ENCODE measurements around the gene TMEM175. TPM values are rescaled to one million over a fixed set of nuclear protein-coding genes. Genes with fewer than 3 reads are reported as not detected.
"Not testable (repeated sequence)": the region's sequence is repeated elsewhere in the genome, so short reads cannot be mapped to it uniquely, and the experiment has no call there.

TMEM175 gene
- total RNA-seq, 1 donor from 2014 or later = 24.5 TPM

DNA sequence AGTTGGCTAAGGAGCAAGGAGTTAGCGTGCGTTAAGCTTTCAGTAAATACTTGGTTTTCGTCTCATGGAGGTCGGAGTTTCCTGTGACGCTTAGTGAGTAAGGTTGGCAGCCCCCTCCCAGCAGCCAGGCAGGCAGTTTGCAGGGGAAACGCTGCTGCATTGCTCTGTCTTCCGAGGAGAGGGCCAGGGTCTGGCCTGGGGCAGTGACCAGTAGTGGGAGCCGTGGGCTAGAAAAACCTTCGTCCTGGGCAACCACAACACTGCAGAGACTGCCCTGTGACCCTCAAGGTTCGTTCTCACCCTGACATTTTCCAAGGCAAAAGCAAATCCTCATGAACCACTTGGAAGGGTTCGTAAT, 432 bp downstream of the TMEM175 start:
- TF ChIP-seq, protein P1, sequence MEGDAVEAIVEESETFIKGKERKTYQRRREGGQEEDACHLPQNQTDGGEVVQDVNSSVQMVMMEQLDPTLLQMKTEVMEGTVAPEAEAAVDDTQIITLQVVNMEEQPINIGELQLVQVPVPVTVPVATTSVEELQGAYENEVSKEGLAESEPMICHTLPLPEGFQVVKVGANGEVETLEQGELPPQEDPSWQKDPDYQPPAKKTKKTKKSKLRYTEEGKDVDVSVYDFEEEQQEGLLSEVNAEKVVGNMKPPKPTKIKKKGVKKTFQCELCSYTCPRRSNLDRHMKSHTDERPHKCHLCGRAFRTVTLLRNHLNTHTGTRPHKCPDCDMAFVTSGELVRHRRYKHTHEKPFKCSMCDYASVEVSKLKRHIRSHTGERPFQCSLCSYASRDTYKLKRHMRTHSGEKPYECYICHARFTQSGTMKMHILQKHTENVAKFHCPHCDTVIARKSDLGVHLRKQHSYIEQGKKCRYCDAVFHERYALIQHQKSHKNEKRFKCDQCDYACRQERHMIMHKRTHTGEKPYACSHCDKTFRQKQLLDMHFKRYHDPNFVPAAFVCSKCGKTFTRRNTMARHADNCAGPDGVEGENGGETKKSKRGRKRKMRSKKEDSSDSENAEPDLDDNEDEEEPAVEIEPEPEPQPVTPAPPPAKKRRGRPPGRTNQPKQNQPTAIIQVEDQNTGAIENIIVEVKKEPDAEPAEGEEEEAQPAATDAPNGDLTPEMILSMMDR (IDR thresholded peaks at IDR 0.05) = no peak
- H3K27ac Mint-ChIP-seq = peak overlapping the region; percentile 92
- POLR2A ChIA-PET = interaction anchor here (0.7 to 4.2 kb wide), 9 partner anchors 10 to 259 kb away, joined by 3 to 73 read pairs (median 6); partner anchors contain the start of genes ATP5ME, FGFRL1, IDUA and MYL5
- ATAC-seq (ENCODE audit: low read depth) = peak; percentile 1
- CTCF ChIA-PET = interaction anchor here (1.0 to 2.6 kb wide), 2 partner anchors 55 to 190 kb away, joined by 4 to 14 read pairs; partner anchors contain the start of gene IDUA
- H3K4me1 Mint-ChIP-seq = peaks cover 82% of the 10 kb centered on the region
- H3K9me3 Mint-ChIP-seq = no peaks in the 10 kb centered on the region
- peak overlapping the region; percentile 93 for H3K4me3 Mint-ChIP-seq
- H3K36me3 Mint-ChIP-seq (ENCODE audit: low read depth) = peaks cover 11% of the 10 kb centered on the region
- no peak for DNase-seq
- intact Hi-C loops (cut with micrococcal nuclease) = loop anchor here (1.0 to 5.0 kb wide), 7 partner anchors 10 to 415 kb away; partner anchors contain the start of genes ATP5ME, DGKQ, FGFRL1 and IDUA
- no peaks in the 10 kb centered on the region for H3K27me3 Mint-ChIP-seq

- CTCF ChIA-PET; intact Hi-C loops (cut with micrococcal nuclease); H3K9me3 Mint-ChIP-seq; H3K4me3 Mint-ChIP-seq; DNase-seq; ATAC-seq (ENCODE audit: low read depth); H3K36me3 Mint-ChIP-seq (ENCODE audit: low read depth); H3K27me3 Mint-ChIP-seq; H3K27ac Mint-ChIP-seq; POLR2A ChIA-PET: not testable (repeated sequence)
- peaks cover 47% of the 10 kb centered on the region for H3K4me1 Mint-ChIP-seq
Measured at GRCh38 chr4:939508-939907, 7.2 kb downstream of the TMEM175 start.

DNA sequence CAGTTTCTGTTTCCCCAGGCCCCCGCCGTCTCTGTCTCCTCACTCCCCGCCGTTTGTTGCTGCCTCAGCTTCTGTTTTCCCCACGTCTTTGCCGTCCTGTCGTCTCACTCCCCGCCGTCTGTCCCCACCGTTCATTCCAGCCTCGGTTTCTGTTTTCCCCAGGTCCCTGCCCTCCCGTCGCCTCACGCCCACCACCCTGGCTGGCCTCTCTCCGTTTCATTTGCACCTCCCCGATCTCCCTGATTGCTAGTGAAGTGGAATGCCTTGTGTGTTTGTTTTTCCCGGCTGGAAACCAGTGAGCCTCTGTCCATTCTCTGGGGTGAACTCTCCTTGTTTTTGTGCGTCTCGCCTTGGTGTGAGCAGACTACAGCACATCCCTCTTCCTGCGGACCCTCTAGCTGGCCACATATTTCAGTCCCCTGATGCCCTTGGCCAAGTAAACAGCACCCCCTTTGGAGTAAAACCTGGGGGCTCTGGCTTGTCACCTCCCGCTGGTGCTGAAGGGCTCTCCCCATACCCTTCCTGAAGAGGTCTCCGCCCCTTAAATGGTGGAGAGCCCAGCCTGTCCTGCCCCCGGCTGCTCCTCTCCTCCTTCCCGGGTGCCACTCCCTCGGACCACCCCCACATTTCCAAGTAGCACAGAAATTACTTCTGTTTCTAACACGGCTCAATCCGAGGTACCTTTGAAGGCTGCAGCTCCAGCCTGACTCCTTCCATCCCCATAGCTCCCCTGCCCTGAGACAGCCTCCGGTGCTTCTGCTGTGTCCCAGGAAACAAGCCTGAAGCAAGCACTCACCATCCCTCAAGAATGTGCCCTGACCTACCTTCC, 13.2 kb downstream of the TMEM175 start:
- H3K27ac Mint-ChIP-seq = no peak overlapping the region
- DNase-seq (no peak), ATAC-seq (ENCODE audit: low read depth) (no peak)
- H3K36me3 Mint-ChIP-seq (ENCODE audit: low read depth) = peaks cover 11% of the 10 kb centered on the region
- H3K27me3 Mint-ChIP-seq = no peaks in the 10 kb centered on the region
- ChIA-PET CTCF (interaction anchor here (0.9 kb wide), 1 partner anchor 203 kb away, joined by 3 read pairs; no protein-coding TSS in a partner anchor), POLR2A (no interaction called here)
- intact Hi-C loops (cut with micrococcal nuclease) = no loop called here
- TF ChIP-seq, protein P1 (IDR thresholded peaks at IDR 0.05) = no peak
- no peak overlapping the region for H3K4me3 Mint-ChIP-seq
- no peaks in the 10 kb centered on the region for H3K9me3 Mint-ChIP-seq
- peaks cover 13% of the 10 kb centered on the region for H3K4me1 Mint-ChIP-seq

DNA sequence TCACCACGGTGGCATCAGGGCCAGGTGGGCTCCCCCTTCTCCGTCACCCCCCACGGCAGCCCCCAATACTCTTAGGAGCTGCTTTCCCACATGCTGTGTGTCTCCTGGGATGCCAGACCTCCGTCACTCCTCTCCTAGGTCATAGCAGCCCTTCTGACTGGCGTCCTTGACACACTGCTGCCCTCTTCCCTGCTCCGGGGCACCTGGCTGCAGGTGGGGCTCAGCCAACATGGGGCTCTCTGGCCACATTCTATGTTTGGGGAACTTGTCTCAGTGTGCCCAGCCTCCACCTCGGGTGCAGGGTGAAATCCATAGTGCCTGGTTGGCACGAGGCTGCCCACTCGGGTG, 13.8 kb downstream of the TMEM175 start:
- CTCF ChIA-PET = no interaction called here
- no peak overlapping the region for H3K27ac Mint-ChIP-seq

GRCh38 chr4:946517-947471, 14.5 kb downstream of the TMEM175 start:
- ChIA-PET POLR2A (no interaction called here), CTCF (no interaction called here)
- TF ChIP-seq, protein P1 (IDR thresholded peaks at IDR 0.05) = no peak
- intact Hi-C loops (cut with micrococcal nuclease) = no loop called here
- Mint-ChIP-seq H3K36me3 (ENCODE audit: low read depth) (peaks cover 13% of the 10 kb centered on the region), H3K4me1 (peaks cover 11% of the 10 kb centered on the region), H3K27me3 (no peaks in the 10 kb centered on the region), H3K4me3 (peak overlapping the region; percentile 57), H3K9me3 (no peaks in the 10 kb centered on the region), H3K27ac (no peak overlapping the region)
- DNase-seq (no peak), ATAC-seq (ENCODE audit: low read depth) (peak; percentile 31)

More for the DNA sequence above, 13.8 kb downstream of the TMEM175 start:
- POLR2A ChIA-PET = no interaction called here
- ATAC-seq (ENCODE audit: low read depth) (no peak), DNase-seq (no peak)
- H3K9me3 Mint-ChIP-seq = no peaks in the 10 kb centered on the region
- TF ChIP-seq, protein P1 (IDR thresholded peaks at IDR 0.05) = no peak
- no peak overlapping the region for H3K4me3 Mint-ChIP-seq
- peaks cover 11% of the 10 kb centered on the region for H3K36me3 Mint-ChIP-seq (ENCODE audit: low read depth)
- intact Hi-C loops (cut with micrococcal nuclease) = no loop called here
- H3K4me1 Mint-ChIP-seq = peaks cover 11% of the 10 kb centered on the region
- no peaks in the 10 kb centered on the region for H3K27me3 Mint-ChIP-seq

Data from activated B cell treated with CpG ODN at 0.5 μM for 24 hours (primary cell).